HepG2 (cell line): ENCODE data around the gene EPHA10. TPM values are rescaled to one million over a fixed set of nuclear protein-coding genes. Genes with fewer than 3 reads are reported as not detected.

Experiments used
- ATAC-seq: fragments of 200-7000 bp; cut with Tn5 transposase; 3 replicates; pipeline ENCODE4 v1.9.1; 2020; ENCODE audit warnings: mild to moderate bottlenecking, moderate library complexity
- BruUV-seq: library from RNA; stranded (reverse); fragments of 400-500 nt; replicated peaks from 2 replicates; lab custom pipeline; 2021; lab: Mats Ljungman, UMichigan
- CTCF ChIA-PET: fragments of 300-600 bp; formaldehyde crosslinking; extraction: SDS; loops from one replicate; lab custom pipeline; 2021; ENCODE audit warnings: low total read pairs, inconsistent platforms, low intra/inter-chr PET ratio; lab: Yijun Ruan, JAX
- POLR2A ChIA-PET: fragments of 350-600 bp; sonication (Branson Sonifier 250); formaldehyde crosslinking; loops from one replicate; lab custom pipeline; 2020; ENCODE audit warnings: antibody characterized with exemption, inconsistent platforms; lab: Yijun Ruan, JAX
- DNase-seq: peaks from one replicate; pipeline ENCODE4 v3.0.0-alpha.2; 2015; ENCODE audit warnings: low spot score
- FAIRE-seq: peaks from 3 replicates; lab custom pipeline; 2011; peaks lifted over from hg19 to GRCh38; lab: Jason Lieb, UNC
- H2AFZ ChIP-seq: one replicate; pipeline ENCODE4 v1.6.1; 2011; ENCODE audit warnings: low read length, inconsistent platforms
- H3K27ac ChIP-seq: fragments of 300-600 bp; 3 replicates; pipeline ENCODE4 v1.8.0; 2011; ENCODE audit warnings: mixed run types, mild to moderate bottlenecking, mixed read lengths, low read length, inconsistent platforms; ENCODE audit not compliant: insufficient read depth; ENCODE audit errors: extremely low read length
- H3K27me3 ChIP-seq, 2 experiments: fragments of 200-600 bp in 1 of 2; 2 replicates in 1 of 2; 3 replicates in 1 of 2; pipeline versions ENCODE4 v1.6.0 to v1.8.0; 2011; ENCODE audit warnings: low read length in 2 of 2, mild to moderate bottlenecking in 2 of 2, moderate library complexity in 2 of 2, inconsistent platforms in 1 of 2; ENCODE audit not compliant: insufficient read depth in 2 of 2, control insufficient read depth in 1 of 2
- H3K36me3 ChIP-seq, 2 experiments: fragments of 200-600 bp in 1 of 2; replicated peaks in 1 of 2; 2 replicates in 1 of 2; 3 replicates in 1 of 2; pipeline versions ENCODE4 v1.5.1 to v1.8.0; 2011; ENCODE audit warnings: low read length in 2 of 2, inconsistent platforms in 1 of 2; ENCODE audit not compliant: insufficient read depth in 2 of 2, control insufficient read depth in 1 of 2
- H3K4me1 ChIP-seq: 2 replicates; pipeline ENCODE4 v1.5.1; 2012; ENCODE audit warnings: low read length, inconsistent platforms; ENCODE audit not compliant: insufficient read depth
- H3K4me2 ChIP-seq: 2 replicates; pipeline ENCODE4 v1.6.0; 2011; ENCODE audit warnings: low read depth, low read length, inconsistent platforms
- H3K4me3 ChIP-seq, 3 experiments: fragments of 200-600 bp in 1 of 3; sonication (generic), shearing (Covaris generic) in 1 of 3; replicated peaks in 1 of 3; 2 replicates each; pipeline ENCODE4 v1.5.1; 2011 to 2016; ENCODE audit warnings: low read length in 3 of 3, inconsistent platforms in 2 of 3, low read depth in 2 of 3, mild to moderate bottlenecking in 2 of 3, control low read depth in 1 of 3, mixed read lengths in 1 of 3; ENCODE audit not compliant: insufficient read depth in 1 of 3
- H3K79me2 ChIP-seq: one replicate; pipeline ENCODE4 v1.6.1; 2011; ENCODE audit warnings: low read length, inconsistent platforms; ENCODE audit not compliant: insufficient read depth
- H3K9ac ChIP-seq: 2 replicates; pipeline ENCODE4 v1.6.0; 2011; ENCODE audit warnings: mild to moderate bottlenecking, low read depth, low read length, inconsistent platforms; ENCODE audit not compliant: insufficient read depth
- H3K9me3 ChIP-seq: 2 replicates; pipeline ENCODE4 v1.5.1; 2012; ENCODE audit warnings: mild to moderate bottlenecking, low read length
- H4K20me1 ChIP-seq: 2 replicates; pipeline ENCODE4 v1.6.0; 2011; ENCODE audit warnings: inconsistent platforms, mild to moderate bottlenecking, low read length, moderate library complexity; ENCODE audit not compliant: insufficient read depth
- ARID5B ChIP-seq: IDR thresholded peaks from 2 replicates; pipeline ENCODE4 v1.4.0; 2020; ENCODE audit warnings: mild to moderate bottlenecking, missing genetic modification reagents
- FOXK1 ChIP-seq: sonication (generic); formaldehyde crosslinking; IDR thresholded peaks from 2 replicates; pipeline ENCODE4 v1.4.0; 2020; ENCODE audit warnings: low read depth, missing genetic modification reagents, borderline replicate concordance
- HOXA5 ChIP-seq: sonication (generic); formaldehyde crosslinking; IDR thresholded peaks from 2 replicates; pipeline ENCODE4 v1.4.0; 2020; ENCODE audit warnings: missing genetic modification reagents
- ISL2 ChIP-seq: sonication (generic); formaldehyde crosslinking; IDR thresholded peaks from 2 replicates; pipeline ENCODE4 v1.5.0; 2020; ENCODE audit warnings: missing genetic modification reagents
- MAF1 ChIP-seq: sonication (generic); formaldehyde crosslinking; IDR thresholded peaks from 2 replicates; pipeline ENCODE4 v1.5.0; 2020; ENCODE audit warnings: missing genetic modification reagents, borderline replicate concordance
- MEIS2 ChIP-seq: sonication (generic); formaldehyde crosslinking; IDR thresholded peaks from 2 replicates; pipeline ENCODE4 v1.9.0; 2021; ENCODE audit warnings: mild to moderate bottlenecking, missing genetic modification reagents
- MTF1 ChIP-seq: sonication (generic); formaldehyde crosslinking; IDR thresholded peaks from 2 replicates; pipeline ENCODE4 v1.5.0; 2020; ENCODE audit warnings: missing genetic modification reagents
- PHF21A ChIP-seq: sonication (generic); formaldehyde crosslinking; IDR thresholded peaks from 2 replicates; pipeline ENCODE4 v1.5.0; 2020; ENCODE audit warnings: mild to moderate bottlenecking, missing genetic modification reagents
- RFX3 ChIP-seq: IDR thresholded peaks from 2 replicates; pipeline ENCODE4 v1.6.1; 2016; ENCODE audit warnings: missing biosample characterization, missing genetic modification reagents
- RFXANK ChIP-seq: IDR thresholded peaks from 2 replicates; pipeline ENCODE4 v1.6.1; 2016
- SCMH1 ChIP-seq: sonication (generic); formaldehyde crosslinking; IDR thresholded peaks from 2 replicates; pipeline ENCODE4 v1.9.0; 2021; ENCODE audit warnings: missing genetic modification reagents, mild to moderate bottlenecking, borderline replicate concordance
- SKI ChIP-seq: fragments of 450-650 bp; IDR thresholded peaks from one replicate; pipeline ENCODE4 v1.6.1; 2018; ENCODE audit warnings: mild to moderate bottlenecking; ENCODE audit not compliant: partially characterized antibody
- SMAD1 ChIP-seq: sonication (generic); formaldehyde crosslinking; IDR thresholded peaks from 2 replicates; pipeline ENCODE4 v1.4.0; 2020; ENCODE audit warnings: missing genetic modification reagents, low read depth, mild to moderate bottlenecking, borderline replicate concordance
- TEAD3 ChIP-seq: optimal IDR thresholded peaks from 2 replicates; pipeline ENCODE3; 2016; ENCODE audit warnings: borderline replicate concordance
- THRA ChIP-seq: sonication (generic); formaldehyde crosslinking; IDR thresholded peaks from 2 replicates; pipeline ENCODE4 v1.4.0; 2020; ENCODE audit warnings: missing genetic modification reagents, borderline replicate concordance
- WIZ ChIP-seq: sonication (generic); formaldehyde crosslinking; IDR thresholded peaks from 2 replicates; pipeline ENCODE4 v1.5.1; 2020; ENCODE audit warnings: mild to moderate bottlenecking, missing genetic modification reagents
- ZNF503 ChIP-seq: sonication (generic); formaldehyde crosslinking; IDR thresholded peaks from 2 replicates; pipeline ENCODE4 v1.4.0; 2020; ENCODE audit warnings: missing genetic modification reagents
- ZNF713 ChIP-seq: sonication (generic); formaldehyde crosslinking; IDR thresholded peaks from 2 replicates; pipeline ENCODE4 v1.4.0; 2020; ENCODE audit warnings: mild to moderate bottlenecking, missing genetic modification reagents
- ZNF878 ChIP-seq: sonication (generic); formaldehyde crosslinking; IDR thresholded peaks from 2 replicates; pipeline ENCODE4 v1.8.1; 2023; ENCODE audit warnings: mild to moderate bottlenecking, missing genetic modification reagents, moderate library complexity
- WGBS: methylation state at CpG from one replicate; pipeline ENCODE4 v1.1.6; 2017; ENCODE audit warnings: low lambda C conversion rate; 5-methylcytosine and 5-hydroxymethylcytosine counted together
- in situ Hi-C: cut with HindIII; loops from 2 replicates; pipeline ENCODE4 v1.10.0; 2017; ENCODE audit warnings: low pct_unique_long_range_greater_than_20kb; ENCODE audit not compliant: extremely low pct_ligation_motif_present
- intact Hi-C: fragments of 100-400 bp; cut with micrococcal nuclease; formaldehyde crosslinking; loops from one replicate; pipeline ENCODE4 v1.10.0; 2022; ENCODE audit not compliant: unreplicated experiment
- polyA plus RNA-seq, 8 experiments: library from polyadenylated mRNA; depleted of rRNA in 3 of 8; stranded (reverse) in 7 of 8; unstranded in 1 of 8; fragments of >200 nt; fragmentation: Illumina TruSeq in 4 of 8; extraction: Trizol in 4 of 8; gene quantifications; 2 replicates each; pipeline versions ENCODE4 v1.2.1 to v1.2.3, GENCODE V29; 2011 to 2016; ENCODE audit warnings: low read depth in 4 of 8, missing spikeins in 1 of 8, mixed read lengths in 1 of 8; ENCODE audit not compliant: insufficient read depth in 1 of 8
- total RNA-seq, 5 experiments: library from RNA; depleted of rRNA; stranded (reverse); fragments of >200 nt; fragmentation: Illumina TruSeq; extraction: Trizol; gene quantifications; 2 replicates each; pipeline ENCODE4 v1.2.3, GENCODE V29; 2016; ENCODE audit warnings: low read depth in 1 of 5

EPHA10 gene
- total and polyA plus RNA-seq, 2 of the 13 experiments (the other 11 are each of a cell fraction or from before 2014, with no cell fraction given): 0.11 to 0.58 TPM

- DNase-seq: peak; percentile 19
- Histone ChIP-seq H3K4me2 (peak overlapping the region; percentile 93), H3K36me3 (peaks cover 0 to 17% of the 10 kb centered on the region in 2 experiments; a peak in 4 of 5 replicates), H3K4me3 (peak overlapping the region; percentile 83 to 99 (median 94)), H3K79me2 (peaks cover 30% of the 10 kb centered on the region), H3K27ac (peak overlapping the region; percentile 66), H4K20me1 (no peaks in the 10 kb centered on the region), H3K4me1 (peaks cover 22% of the 10 kb centered on the region), H3K9ac (peak overlapping the region; percentile 76), H3K27me3 (no peaks in the 10 kb centered on the region; a peak in 1 of 5 replicates), H3K9me3 (no peaks in the 10 kb centered on the region), H2AFZ (no peak overlapping the region)
- ChIA-PET CTCF (no interaction called here), POLR2A (interaction anchor here (0.7 to 1.5 kb wide), 7 partner anchors 96 to 217 kb away, joined by 3 to 6 read pairs (median 3); partner anchors contain the start of genes C1orf122, GNL2, MEAF6 and MTF1)
- peak; percentile 60 for ATAC-seq
- intact Hi-C loops (loop anchor here (1.0 to 10.0 kb wide), 2 partner anchors 116 to 217 kb away; partner anchors contain the start of genes C1orf122 and ZC3H12A), in situ Hi-C loops (no loop called here)
- WGBS: 0% methylated on average over 3 of the region's 45 CpGs
- no TSS peak for BruUV-seq
- FAIRE-seq: no peak
- TF ChIP-seq PHF21A (CRISPR knock-in tag): no peak
- TF ChIP-seq MEIS2 (CRISPR knock-in tag): no peak
- TF ChIP-seq RFXANK (CRISPR knock-in tag): no peak
- TF ChIP-seq WIZ: no peak
- TF ChIP-seq HOXA5 (CRISPR knock-in tag): no peak
- no peak for TF ChIP-seq ZNF878 (CRISPR knock-in tag)
- no peak for TF ChIP-seq ARID5B
- TF ChIP-seq ZNF503 (CRISPR knock-in tag): no peak
- TF ChIP-seq MAF1 (CRISPR knock-in tag): no peak
- TF ChIP-seq SCMH1 (CRISPR knock-in tag): no peak
- no peak for TF ChIP-seq ISL2
- TF ChIP-seq THRA: no peak
- no peak for TF ChIP-seq SKI
- TF ChIP-seq FOXK1 (CRISPR knock-in tag): no peak
- TF ChIP-seq ZNF713 (CRISPR knock-in tag): no peak
- TF ChIP-seq RFX3 (CRISPR knock-in tag): no peak
- TF ChIP-seq MTF1 (CRISPR knock-in tag): no peak
- no peak for TF ChIP-seq SMAD1 (CRISPR knock-in tag)
- peak; percentile 8 for TF ChIP-seq TEAD3 (CRISPR knock-in tag)
Observed at GRCh38 chr1:37691497-37692077, 73.3 kb downstream of the EPHA10 start.
